Eye (tissue), 1 donor: ENCODE results near the gene SKI.

Experiments used
- DNase-seq: peaks from one replicate; pipeline ENCODE4 v3.0.0-alpha.2; 2015

SKI gene

DNA sequence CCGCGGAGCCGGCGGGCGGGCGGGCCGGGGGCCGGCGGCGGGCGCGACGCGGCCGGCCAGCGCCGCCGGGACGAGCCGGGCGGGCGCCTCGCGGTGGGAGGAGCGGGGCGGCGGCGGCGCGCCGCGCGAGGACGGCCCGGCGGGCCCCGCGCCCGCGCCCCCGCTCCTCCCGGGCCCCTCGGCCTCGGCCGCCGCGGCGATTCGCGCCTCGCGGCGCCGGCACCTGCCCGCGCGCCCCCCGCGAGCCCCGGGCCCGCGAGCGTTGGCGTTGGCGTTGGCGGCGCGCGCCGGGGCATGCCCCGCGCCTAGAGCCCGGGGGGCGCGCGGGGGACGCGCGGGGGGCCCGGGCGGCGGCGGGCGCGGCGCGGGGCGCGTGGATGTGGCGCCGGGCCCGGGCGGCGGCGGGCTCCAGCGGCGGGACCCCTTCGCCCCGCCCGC, at the start of gene SKI:
Gene SKI, plus strand, starts transcription at position 163 of the 438 bp plus-strand sequence. CDS start 448 bp downstream, outside the sequence.
- DNase-seq = no peak

DNA sequence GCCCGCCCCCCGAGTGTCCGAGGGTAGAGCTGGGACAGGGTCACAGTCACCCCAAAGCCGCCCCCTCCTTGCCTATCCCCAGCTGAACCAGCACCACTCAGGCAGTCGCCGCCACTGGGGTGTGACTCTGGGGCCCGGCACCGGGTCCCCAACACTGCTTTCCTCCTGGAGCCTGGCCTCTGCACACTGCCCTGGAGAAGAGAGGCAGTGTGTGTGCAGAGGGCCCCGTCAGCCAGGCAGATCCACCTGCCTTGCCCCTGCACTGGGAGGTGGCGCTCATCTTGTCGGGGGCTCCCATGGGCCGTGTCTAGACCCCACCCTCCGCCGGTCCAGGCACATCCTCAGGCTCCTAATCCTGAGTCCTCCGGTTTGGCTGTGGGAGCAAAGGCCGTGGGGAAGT, 49.2 kb upstream of the SKI start:
- no peak for DNase-seq

DNA sequence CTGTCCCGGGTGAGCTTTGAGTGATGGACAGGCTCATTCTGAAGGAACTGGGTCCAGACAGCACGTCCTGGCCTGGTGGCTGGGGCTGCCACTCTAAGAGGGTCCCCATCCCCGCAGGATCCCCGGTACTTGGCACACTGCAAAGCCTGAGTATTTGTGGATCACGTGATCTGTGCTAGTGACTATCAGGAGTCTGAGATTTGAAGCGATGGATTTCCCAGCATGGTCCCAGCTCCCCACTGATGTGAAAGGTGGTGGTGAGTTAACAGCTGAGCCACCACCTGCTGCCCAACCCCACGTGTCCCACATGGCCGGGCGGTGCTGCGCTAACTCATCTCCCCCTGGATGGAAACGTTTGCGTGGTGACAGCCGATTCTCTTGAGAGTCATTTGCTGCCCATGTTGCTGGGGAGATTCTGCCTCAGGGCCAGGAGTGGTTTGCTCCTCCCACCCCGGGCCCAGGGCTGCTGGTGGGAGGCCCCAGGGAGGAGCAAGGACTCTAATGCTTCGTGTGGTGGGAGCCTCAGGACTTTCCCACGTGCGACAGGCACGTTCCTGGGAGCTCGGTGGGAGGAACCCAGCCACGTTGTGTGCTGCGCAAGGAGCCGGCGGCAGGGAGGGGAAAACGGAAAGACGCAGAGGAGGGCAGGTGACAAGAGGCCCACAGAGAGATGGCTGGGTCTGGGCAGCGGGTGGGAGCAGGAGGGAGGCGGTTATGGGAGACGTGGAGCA, 48.7 kb upstream of the SKI start:
- DNase-seq = peak; percentile 76

DNA sequence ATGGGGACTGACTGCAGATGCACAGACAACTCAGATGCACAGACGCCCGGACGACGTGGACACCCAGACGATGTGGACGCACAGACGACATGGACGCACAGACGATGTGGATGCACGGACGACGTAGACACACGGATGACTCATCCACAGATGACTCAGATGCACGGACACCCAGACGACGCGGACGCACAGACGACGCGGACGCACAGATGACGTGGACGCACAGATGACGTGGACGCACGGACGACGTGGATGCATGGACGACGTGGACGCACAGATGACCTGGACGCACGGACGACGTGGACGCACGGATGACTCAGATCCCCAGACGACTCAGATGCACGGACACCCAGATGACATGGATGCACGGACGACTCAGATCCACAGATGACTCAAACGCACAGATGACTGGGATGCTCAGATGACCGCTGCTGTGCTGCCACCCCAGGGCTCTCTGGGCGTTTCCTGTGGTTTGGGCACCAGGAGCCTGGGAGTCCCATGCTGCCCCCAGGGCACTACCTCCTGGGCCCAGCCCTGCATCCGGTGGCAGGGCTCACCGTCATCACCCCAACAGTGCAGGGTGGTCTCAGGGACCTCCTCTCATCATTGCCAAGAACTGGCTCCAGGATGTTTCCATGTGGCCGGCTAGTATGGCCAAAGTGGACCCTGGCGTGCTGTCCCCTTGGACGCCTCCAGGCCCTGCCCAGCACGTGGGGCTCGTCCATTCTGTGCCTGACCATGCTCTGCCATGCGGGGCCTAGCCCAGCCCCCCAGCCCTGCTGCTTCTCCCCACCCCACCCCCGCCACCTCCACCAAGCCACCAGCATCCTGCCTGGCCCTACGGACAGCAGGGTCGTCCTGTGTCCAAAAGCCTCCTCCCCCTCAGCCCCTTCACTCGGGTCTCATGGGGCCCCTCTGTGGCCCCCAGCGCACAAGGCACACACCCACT, 47.5 kb upstream of the SKI start:
- DNase-seq = no peak

DNA sequence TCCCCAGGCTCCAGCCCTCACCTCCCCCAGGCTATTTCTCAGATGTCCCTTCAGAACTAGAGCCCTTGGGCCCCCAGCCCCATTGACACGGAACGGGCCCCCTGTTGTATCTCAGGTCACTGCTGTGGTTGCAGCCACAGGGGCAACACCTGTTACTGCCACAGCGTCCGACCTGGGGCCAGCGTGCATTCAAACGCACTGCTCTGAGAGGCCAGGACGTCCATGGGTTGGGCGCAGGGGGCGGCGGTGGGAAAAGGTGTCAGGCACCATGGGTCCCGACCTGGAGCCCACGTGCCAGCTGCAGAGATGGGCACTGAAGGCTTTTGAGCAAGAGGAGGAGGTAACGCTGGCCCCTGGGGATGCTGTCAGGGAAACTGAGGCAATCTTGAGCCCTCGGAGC, 46.8 kb upstream of the SKI start:
- no peak for DNase-seq

DNA sequence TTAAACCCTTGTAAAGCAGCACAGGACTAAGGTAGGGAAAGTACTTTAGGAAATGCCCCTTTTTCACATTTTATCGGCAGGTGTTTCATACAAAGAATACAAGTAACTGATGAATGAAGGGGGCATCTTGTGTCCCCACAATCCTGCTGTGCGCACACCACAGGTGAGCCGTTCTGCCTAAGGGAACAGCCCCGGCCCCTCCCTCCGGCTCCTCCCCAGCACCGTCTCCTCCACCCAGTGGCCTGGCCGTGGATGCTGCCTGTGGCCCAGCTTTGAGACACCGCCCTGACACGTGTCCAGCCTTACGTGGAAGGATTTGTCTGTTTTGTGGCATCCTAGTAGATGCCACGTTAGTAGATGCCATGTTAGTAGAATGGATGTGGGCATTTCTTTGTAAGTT, 46.4 kb upstream of the SKI start:
- DNase-seq = no peak

DNA sequence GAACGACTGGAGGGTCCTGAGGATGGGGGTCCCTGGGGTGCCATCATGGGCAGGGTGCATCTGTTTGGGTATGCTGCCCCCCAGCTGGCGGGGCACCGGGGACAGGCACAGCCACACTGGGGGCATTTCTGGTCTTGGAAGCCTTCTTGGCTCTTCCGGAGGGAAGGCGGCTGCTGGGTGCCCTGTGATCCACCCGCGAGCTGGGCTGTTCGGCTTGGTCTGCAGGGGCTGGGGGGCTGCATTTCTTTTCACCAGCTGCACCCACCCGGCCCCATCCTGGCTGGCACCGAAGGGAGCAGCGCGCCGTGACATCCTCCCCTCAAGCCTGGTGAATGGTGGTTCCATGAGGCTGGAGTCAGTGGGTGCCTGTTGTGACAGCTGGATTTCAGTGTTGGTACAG, 45.7 kb upstream of the SKI start:
- no peak for DNase-seq

DNA sequence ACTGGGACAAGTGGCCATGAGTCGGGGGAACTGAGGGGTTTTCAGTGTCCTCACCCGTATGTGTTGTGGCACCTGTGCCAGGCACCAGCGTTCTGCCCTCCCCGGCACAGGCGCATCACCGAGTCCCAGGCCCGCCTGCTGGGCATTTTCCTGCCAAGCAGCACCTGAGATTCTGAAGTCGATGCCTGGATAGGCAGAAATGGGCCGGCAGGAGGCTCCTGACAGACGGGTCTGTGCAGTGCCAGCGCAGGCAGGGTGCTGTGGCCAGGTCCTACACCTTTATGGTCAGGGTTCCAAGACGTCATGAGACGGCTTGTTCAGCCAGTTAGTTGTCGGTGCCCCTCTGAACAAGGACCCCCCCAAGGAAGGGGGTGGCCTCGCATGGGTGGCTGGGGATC, 44.2 kb upstream of the SKI start:
- DNase-seq = no peak

DNA sequence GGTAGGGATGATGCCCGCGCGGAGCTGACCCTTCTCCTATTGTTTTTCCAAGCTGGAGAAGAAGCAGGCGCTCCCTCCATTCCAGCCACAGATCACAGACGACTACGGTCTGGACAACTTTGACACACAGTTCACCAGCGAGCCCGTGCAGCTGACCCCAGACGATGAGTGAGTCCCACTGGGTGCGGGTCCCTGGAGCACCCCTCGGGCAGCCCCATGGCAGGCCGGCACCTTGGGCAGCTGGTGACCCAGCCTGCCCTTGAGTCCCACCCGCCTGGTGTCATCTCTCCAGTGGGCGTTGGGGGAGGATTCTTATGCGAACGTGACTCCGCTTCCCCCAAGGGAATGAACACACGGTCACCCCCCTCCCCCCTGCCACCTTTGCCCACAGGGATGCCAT, 43.6 kb upstream of the SKI start:
- DNase-seq = no peak

DNA sequence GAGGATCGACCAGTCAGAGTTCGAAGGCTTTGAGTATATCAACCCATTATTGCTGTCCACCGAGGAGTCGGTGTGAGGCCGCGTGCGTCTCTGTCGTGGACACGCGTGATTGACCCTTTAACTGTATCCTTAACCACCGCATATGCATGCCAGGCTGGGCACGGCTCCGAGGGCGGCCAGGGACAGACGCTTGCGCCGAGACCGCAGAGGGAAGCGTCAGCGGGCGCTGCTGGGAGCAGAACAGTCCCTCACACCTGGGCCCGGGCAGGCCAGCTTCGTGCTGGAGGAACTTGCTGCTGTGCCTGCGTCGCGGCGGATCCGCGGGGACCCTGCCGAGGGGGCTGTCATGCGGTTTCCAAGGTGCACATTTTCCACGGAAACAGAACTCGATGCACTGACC, 43.2 kb upstream of the SKI start:
- DNase-seq = no peak

DNA sequence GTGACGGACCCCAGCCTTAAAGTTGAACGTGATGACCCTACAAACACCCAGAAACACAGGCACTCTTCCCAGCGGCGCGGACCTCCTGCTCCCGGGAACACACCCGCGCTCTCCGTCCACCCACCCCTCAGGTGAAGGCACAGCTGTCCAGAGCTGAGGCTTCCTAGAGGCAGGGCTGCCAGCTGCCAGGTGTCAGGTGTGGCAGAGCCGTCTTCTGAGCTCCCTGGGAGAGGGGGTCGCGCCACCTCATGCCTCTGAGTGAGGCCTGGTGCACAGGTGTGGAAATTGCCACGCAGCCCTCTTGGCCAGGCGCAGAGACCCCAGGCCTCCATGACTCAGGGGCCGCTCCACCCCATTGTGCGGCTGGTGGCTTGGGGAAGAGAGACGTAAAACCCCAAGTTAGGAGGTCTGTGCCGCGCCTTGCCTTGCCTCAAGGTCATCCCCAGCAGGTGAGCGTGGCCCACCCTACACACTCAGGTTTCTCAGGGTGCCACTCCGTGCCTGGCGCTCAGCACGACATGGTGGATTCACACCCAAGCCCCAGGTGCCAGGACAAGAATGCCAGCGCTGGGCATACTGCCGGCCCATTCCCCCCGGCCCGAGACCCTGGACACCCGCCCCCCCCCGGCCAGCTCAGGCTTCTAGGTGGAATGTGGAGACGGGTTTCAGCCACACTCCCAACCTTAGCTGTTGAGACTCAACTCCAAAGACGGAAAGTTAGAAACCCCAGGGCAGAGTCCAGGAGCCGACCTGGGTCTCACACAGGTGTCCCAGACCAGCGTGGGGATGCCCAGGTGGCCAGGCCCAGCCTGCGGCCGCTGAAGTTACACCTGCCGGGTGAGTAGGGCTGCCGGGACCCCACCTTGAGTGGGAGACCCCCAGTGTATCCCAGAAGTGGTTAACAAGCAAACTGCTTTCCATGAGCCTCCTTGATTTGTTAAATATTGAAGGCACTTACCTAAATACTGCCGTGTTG, 42.0 kb upstream of the SKI start:
- DNase-seq = no peak

DNA sequence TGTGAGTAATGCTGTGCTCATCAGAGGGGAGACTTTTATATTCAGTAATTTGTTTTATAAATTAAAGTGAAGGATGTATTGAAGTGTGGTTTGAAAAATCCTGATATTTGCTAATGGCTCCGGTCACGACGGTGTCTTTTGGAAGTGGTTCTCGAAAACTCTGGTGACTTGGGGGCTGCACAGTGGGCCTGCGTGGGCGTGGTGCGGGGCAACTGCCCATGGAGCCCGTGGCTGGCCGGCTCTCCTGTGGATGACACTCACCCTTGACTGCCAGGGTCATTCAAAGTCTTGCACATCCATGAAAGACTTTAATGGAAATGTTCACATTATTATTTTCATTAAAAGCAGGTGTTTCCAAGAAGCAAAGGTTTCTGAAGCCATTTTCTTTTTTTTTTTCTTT, 41.2 kb upstream of the SKI start:
- DNase-seq = no peak

DNA sequence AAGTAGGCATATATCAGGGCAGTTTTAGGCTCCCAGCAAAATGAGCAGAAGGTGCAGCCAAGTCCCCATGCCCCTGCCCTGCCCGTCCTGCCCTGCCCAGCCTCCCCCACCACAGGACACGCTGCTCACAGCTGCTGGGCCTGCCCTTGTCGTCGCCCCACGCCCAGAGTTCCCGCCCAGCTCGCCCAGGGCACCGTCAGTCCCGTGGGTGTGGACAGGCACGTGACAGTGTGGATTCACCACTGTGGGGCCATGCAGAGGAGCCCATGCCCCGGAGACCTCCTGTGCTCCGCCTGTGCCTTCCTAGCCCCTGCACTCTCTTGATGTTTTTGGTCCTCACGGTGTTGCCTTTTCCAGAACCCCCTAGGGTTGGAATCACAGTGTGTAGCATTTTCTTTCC, 40.5 kb upstream of the SKI start:
- DNase-seq = no peak

DNA sequence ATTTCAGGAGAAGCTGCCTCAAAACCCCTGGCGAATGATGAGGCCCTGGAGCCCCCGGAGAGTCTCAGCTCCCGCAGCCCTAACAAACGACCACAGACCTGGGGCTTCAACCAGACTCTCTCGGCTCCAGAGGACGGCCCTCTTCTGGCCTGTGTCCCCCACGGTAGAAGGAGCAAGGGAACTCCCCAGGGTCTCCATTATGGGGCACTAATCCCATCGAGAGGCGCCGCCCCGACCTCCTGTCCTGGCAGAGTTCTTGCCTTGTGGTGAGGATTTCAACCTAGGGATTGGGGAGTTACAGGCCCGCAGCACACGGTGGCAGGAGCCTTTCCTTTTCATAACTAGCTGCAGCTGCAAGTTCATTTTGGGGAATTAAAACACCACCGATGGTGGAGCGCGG, 39.8 kb upstream of the SKI start:
- no peak for DNase-seq

DNA sequence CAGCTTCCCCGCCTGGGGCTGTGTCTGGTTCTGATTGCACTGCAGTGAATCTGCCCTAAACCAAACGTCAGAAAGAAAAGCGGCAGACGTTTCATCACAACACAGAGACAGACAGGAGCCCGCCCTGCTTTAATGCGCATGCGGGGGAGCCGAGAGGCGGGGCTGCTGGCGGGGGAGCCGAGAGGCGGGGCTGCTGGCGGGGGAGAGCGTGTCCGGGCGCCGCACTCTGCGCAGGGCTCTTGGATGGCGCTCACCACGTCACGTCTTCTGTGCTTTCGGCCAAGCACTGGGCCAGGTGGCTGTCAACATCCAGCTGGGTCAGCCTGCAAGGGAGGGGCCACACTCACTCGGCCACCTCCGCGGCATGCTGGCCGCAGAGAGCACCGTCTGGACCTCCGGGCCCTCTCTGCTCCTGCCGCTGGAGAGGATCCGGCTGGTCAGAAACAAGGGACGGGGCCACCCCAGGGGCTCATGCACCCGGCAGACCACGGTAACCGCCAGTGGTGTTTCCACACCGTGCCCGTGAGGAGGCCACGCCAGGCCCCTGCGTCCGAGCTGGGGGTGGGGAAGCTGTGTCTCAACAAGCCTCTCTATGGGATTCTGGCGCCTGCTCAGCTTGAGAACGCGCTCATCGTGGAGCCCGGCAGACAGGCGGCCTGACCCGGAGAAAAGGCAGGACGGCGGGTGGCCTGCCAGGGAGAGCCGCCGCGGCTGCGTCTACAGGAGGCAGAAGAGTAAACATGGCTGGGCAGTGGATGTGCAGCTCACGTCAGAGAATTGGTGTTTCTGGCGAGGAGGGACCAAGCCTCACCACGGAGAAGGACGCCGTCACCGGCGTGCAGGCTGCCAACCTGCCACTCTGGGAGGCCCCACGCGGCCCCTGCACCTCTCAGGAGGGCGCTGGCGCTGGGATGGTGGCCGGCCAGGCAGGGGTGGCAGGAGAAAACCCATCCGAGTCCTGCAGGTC, 38.4 kb upstream of the SKI start:
- peak; percentile 97 for DNase-seq

DNA sequence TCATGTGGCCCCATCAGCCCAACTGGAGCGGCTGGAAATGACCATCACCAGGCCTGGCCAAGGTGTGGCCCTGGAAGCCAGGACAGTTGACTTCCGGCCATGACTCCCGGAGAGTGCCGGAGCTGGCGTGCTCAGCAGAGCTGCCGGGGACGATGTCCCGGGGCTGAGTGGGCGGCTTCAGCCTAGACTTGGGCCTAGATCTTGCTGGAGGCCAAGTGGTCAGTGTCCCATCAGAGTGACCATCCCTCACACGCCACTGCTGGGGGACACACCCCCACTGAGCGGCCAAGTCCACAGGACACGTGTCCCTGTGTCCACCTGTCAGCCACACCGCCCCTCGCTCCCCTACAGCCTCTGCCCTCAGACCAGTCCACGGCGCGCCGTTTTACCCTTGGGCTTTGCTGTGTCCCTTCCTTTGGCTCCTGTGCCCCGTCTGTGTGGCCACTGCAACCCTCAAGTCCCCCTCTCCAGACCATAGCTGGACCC, 37.6 kb upstream of the SKI start:
- no peak for DNase-seq

DNA sequence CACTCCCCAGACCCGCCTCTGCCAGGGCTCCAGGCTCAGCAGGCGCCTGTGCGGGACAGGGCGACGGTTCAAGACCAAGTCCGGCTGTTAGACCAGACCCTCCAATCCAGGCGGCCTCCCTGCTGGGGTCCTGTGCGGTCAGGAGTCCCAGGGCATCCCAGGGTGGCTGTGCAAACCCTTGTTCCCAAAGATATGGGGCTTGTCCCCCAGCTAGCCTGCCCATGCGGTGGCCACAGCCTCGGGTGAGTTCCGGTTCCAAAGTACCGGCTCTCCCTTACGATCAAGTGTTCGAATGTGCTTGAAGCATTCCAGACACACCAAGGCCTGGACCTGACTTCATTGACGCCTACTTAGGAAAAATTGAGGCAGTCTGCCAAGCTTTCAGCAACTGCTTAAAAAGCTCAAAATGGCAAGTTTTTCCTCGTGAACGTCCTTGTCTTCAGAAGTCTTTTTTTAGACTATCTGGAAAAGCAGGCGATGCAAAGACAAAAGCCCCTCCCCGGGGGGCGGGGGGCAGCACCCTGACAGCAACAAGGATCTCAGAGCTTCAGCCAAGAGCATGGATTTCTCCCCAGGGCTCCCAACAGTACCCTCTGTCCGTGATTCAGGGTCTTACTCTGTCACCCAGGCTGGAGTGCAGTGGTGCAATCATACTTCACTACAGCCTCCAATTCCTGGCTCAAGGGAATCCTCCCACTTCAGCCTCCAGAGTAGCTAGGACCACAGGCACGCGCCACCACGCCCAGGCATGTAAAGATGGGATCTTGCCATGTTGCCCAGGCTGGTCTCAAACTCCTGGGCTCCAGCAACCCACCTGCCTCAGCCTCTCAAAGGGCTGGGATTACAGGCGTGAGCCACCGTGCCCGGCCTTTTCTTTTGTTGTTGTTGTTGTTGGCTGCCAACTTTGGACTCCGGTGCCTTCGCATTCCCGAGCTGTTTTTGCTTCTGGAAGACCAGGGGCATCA, 35.8 kb upstream of the SKI start:
- no peak for DNase-seq

DNA sequence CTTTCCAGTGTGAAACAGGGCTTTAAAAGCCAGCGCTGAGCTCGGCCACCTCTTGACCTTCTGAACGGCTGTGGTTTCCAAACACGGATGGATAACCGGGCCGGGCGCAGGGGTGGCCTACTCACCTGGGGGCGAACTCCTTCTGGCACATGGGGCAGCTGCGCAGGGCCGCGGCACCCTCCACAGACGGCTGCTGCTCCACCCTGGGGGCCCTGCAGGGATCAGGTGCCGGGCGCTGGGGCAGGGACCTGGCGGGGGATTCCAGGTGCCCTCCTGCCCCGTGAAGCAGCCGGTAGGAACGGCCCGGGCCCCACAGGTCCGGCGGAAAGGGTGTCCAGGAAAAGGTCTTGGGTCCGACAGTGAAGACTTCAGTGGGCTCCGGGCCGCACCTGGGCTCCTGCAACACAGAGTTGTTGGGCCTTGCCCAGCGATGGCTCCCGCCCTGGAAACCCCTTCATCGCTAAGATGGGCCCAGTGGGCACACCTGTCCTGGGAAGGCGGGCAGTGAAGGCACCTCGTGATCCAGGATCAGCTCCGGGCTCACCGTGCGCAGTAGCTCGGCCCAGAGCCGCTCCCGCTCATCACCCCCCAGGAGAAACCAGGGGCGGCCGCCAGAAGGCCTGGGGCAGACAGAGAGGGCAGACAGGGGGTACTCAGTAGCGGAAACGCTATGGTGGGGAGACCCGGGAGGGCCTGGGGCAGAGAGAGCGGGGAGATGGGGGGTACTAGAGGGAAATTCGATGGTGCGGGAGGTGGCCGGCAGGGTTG, 34.4 kb upstream of the SKI start:
- DNase-seq = no peak

DNA sequence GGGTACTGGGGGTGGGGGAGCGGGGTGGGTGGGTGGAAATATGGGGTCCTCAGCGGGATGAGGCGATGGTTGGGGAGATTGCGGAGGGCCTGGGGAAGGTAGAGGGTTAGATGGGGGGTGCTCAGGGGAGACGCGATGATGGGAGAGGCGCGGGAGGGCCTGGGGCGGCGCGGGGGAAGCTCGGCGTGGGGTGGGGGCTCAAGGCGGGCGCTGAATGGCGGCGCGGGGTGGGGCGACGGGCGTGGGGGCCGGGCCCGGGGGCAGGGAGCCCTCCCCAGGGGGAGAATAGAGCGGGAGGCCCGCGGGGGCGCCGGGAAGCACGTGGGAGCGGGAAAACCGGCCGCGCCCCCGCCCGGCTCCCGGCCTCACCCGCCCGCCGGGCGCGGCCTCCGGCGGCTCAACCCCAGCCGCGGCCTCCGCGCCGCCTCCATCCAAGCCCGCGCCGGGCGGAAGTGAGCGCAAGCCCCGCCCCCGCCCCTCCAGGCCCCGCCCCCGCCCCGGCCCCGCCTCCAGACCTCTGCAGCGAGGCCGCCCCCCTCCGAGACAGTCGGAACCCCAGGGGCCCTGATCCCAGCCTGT, 33.7 kb upstream of the SKI start, which contains the start of gene FAAP20:
Gene FAAP20, minus strand, starts transcription at position 454 of the 579 bp plus-strand sequence. Its CDS starts 23 bp downstream, at position 431.
- no peak for DNase-seq
